Neural crest cell (in vitro differentiated cells): Measurements from ENCODE around the gene PIANP. TPM values are rescaled to one million over a fixed set of nuclear protein-coding genes. Genes with fewer than 3 reads are reported as not detected.

Experiments
- DNase-seq: peaks from one replicate; pipeline ENCODE4 v3.0.0; 2021; ENCODE audit warnings: low read depth, mixed read lengths, low spot score
- H3K27ac Mint-ChIP-seq: one replicate; pipeline ENCODE4 v1.8.0; 2021; ENCODE audit warnings: mild to moderate bottlenecking, mixed read lengths; ENCODE audit not compliant: unreplicated experiment
- H3K27me3 Mint-ChIP-seq: 2 replicates; pipeline ENCODE4 v1.8.0; 2021; ENCODE audit warnings: low read depth, mild to moderate bottlenecking, mixed read lengths
- H3K36me3 Mint-ChIP-seq: 2 replicates; pipeline ENCODE4 v1.8.0; 2021; ENCODE audit warnings: low read depth, mild to moderate bottlenecking, mixed read lengths
- H3K4me1 Mint-ChIP-seq: 2 replicates; pipeline ENCODE4 v1.8.0; 2021; ENCODE audit warnings: mixed read lengths
- H3K4me3 Mint-ChIP-seq: one replicate; pipeline ENCODE4 v1.8.0; 2021; ENCODE audit warnings: mild to moderate bottlenecking, mixed read lengths
- H3K9me3 Mint-ChIP-seq: 2 replicates; pipeline ENCODE4 v1.8.0; 2021; ENCODE audit warnings: mixed read lengths
- total RNA-seq: library from RNA; stranded (reverse); gene quantifications from 2 replicates; pipeline ENCODE4 v1.2.1, GENCODE V29; 2021
- TF ChIP-seq, protein P1 (sequence below): fragments of 200-600 bp; sonication (generic); conservative IDR thresholded peaks from 2 replicates; pipeline ENCODE4 v1.5.0; 2021; ENCODE audit warnings: antibody characterized with exemption, mild to moderate bottlenecking

The PIANP gene
- total RNA-seq, 1 donor from 2014 or later: 8.6 TPM

DNA sequence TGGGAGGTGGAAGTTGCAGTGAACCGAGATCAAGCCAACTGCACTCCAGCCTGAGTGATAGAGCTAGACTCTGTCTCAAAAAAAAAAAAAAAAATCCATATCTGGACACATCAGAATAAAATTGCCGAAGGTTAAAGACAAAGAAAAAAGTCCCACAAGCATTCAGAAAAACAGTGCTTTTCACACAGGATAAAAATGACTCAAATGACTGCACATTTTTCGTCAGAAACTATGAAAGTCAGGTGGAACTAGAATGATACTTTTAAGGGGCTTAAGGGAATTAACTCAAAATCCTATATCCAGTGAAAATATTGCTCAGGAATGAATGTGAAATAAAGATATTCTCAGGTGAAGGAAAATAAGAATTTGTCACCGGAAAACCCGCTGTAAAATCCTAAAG lies 36.1 kb upstream of the PIANP start:
- TF ChIP-seq, protein P1, sequence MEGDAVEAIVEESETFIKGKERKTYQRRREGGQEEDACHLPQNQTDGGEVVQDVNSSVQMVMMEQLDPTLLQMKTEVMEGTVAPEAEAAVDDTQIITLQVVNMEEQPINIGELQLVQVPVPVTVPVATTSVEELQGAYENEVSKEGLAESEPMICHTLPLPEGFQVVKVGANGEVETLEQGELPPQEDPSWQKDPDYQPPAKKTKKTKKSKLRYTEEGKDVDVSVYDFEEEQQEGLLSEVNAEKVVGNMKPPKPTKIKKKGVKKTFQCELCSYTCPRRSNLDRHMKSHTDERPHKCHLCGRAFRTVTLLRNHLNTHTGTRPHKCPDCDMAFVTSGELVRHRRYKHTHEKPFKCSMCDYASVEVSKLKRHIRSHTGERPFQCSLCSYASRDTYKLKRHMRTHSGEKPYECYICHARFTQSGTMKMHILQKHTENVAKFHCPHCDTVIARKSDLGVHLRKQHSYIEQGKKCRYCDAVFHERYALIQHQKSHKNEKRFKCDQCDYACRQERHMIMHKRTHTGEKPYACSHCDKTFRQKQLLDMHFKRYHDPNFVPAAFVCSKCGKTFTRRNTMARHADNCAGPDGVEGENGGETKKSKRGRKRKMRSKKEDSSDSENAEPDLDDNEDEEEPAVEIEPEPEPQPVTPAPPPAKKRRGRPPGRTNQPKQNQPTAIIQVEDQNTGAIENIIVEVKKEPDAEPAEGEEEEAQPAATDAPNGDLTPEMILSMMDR: no peak
- Mint-ChIP-seq H3K27ac (no peak overlapping the region), H3K27me3 (no peaks in the 10 kb centered on the region), H3K36me3 (no peaks in the 10 kb centered on the region), H3K4me1 (peaks cover 6% of the 10 kb centered on the region), H3K4me3 (no peak overlapping the region), H3K9me3 (no peaks in the 10 kb centered on the region)
- DNase-seq: no peak

DNA sequence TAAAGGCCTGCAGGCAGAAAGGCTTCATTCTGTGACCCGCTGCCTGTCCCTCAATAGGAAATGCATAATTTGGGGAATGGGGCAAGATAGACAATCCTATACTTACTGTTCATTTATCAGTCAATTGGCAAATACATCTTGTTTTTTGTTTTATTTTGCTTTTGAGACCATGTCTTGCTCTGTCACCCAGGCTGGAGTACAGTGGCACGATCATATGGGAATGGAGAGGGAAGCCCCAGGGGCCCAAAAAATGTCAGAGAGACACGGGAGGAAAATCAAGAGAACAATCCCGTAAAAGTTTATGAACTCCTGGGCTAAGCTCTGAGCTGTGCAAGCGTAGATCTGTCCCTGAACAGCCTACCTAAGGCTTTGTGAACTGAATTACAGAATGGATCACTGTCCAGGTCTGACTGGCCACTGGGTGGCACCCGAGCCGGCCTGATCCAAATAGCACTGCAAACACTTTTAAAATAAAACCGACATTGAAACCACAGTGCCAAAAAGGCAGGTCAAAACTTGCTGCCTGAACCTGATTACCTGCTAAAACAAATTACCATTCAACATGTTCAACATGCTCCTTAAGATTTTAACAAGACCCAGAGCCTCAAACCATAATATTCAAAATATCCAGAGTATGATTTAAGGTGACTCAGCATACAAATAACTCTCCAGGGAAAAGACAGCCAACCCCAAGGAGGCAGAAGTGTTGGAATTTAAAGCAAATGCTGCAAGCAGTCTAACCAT lies 35.0 kb upstream of the PIANP start:
- Mint-ChIP-seq H3K4me3 (no peak overlapping the region), H3K4me1 (peaks cover 6% of the 10 kb centered on the region), H3K27me3 (no peaks in the 10 kb centered on the region), H3K9me3 (no peaks in the 10 kb centered on the region), H3K36me3 (peaks cover 2% of the 10 kb centered on the region), H3K27ac (no peak overlapping the region)
- peak; percentile 42 for DNase-seq
- TF ChIP-seq, protein P1: peak; percentile 89

DNA sequence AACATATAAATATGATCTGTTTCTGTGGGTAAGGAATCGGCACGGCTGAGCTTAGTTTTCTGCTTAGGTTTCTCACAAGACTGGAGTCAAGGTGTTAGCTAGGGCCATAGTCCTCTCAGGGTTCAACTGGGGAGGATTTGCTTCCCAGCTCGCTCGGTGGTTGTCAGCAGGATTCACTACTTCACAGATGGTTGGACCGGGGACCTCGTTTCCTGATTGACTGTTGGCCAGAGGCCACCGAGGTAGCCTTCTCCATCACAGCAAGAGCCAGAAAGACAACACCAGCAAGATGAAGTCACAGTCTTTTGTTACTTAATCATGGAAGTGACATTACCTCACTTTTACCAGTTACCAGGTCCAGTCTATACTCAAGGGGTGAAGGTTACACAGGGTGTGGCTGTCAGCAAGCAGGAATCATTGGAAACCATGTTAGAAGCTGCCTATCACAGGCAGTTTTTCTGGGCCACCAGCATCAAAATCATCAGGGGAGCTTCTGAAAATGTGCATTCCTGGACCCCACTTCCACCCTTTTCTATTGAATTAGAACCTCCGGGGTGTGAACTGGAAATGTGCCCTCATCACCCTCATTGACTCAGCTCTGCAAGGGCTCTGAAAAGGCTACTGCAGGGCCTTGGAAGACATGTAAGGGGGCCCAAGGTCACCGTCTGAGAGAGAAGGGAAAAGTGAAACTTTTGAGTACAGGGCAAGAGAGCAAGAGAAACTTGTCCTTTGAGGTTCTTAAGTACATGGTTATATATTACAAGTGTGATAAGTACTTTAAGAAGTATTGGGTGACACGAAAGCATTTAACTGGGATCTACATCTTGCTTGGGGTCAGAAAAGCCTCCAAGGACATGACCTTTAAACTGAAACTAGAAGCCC lies 34.1 kb upstream of the PIANP start:
- Mint-ChIP-seq H3K9me3 (no peaks in the 10 kb centered on the region), H3K4me1 (peaks cover 6% of the 10 kb centered on the region), H3K27me3 (no peaks in the 10 kb centered on the region), H3K4me3 (no peak overlapping the region), H3K36me3 (peaks cover 5% of the 10 kb centered on the region), H3K27ac (no peak overlapping the region)
- TF ChIP-seq, protein P1: no peak
- no peak for DNase-seq

DNA sequence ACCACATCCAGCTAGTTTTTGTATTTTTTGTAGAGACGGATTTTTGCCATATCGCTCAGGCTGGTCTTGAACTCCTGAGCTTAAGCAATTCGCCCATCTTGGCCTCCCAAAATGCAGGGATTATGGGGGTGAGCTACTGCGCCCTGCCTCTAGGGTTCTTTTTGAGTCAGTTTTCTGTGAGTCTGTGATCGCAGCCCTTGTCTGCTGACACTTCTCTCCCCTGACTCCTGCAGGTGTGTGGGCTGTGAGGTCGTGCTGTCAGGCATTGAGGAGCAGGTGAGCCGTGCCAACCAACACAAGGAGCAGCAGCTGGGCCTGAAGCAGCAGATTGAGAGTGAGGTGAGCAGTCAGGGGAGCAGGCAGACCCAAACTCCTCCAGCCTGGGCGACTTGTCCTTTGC lies 29.6 kb upstream of the PIANP start:
- no peak overlapping the region for H3K27ac Mint-ChIP-seq
- peaks cover 4% of the 10 kb centered on the region for H3K4me1 Mint-ChIP-seq
- DNase-seq: no peak
- H3K4me3 Mint-ChIP-seq: no peak overlapping the region
- TF ChIP-seq, protein P1: no peak
- no peaks in the 10 kb centered on the region for H3K9me3 Mint-ChIP-seq
- H3K36me3 Mint-ChIP-seq: peaks cover 8% of the 10 kb centered on the region
- no peaks in the 10 kb centered on the region for H3K27me3 Mint-ChIP-seq

DNA sequence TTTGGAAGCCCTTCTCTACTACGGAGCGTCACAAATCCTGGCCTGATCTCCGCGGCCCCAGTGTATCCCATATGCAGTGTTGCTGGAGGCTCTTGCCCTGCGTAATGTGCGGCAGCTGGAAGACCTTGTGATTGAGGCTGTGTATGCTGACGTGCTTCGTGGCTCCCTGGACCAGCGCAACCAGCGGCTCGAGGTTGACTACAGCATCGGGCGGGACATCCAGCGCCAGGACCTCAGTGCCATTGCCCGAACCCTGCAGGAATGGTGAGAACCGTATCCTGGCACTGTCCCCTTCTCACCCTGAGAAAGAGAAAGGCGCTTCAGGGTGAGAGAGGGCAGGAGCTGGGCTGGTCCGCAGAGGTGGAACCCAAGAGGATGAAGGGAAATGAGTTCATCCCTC lies 28.6 kb upstream of the PIANP start:
- H3K4me1 Mint-ChIP-seq: peaks cover 10% of the 10 kb centered on the region
- peaks cover 8% of the 10 kb centered on the region for H3K36me3 Mint-ChIP-seq
- no peaks in the 10 kb centered on the region for H3K27me3 Mint-ChIP-seq
- H3K4me3 Mint-ChIP-seq: no peak overlapping the region
- no peaks in the 10 kb centered on the region for H3K9me3 Mint-ChIP-seq
- no peak overlapping the region for H3K27ac Mint-ChIP-seq
- TF ChIP-seq, protein P1: no peak
- no peak for DNase-seq
